GM20431 (cell line): ENCODE measurements around the gene KLHDC1.
"Not testable (repeated sequence)": the region's sequence is repeated elsewhere in the genome, so short reads cannot be mapped to it uniquely, and the experiment has no call there.

Source experiments
- in situ Hi-C: fragments of 300-500 bp; cut with MseI, MboI; formaldehyde crosslinking; loops from one replicate; pipeline ENCODE4 v1.15.0; 2020; ENCODE audit warnings: low sequenced_read_pairs; ENCODE audit not compliant: unreplicated experiment

The KLHDC1 gene

GRCh38 chr14:49692811-49693734 is at the start of gene KLHDC1:
TSS of gene KLHDC1 (plus strand) at chr14:49693120. CDS start at chr14:49693195, 75 bp downstream.
- in situ Hi-C loops = no loop called here

DNA sequence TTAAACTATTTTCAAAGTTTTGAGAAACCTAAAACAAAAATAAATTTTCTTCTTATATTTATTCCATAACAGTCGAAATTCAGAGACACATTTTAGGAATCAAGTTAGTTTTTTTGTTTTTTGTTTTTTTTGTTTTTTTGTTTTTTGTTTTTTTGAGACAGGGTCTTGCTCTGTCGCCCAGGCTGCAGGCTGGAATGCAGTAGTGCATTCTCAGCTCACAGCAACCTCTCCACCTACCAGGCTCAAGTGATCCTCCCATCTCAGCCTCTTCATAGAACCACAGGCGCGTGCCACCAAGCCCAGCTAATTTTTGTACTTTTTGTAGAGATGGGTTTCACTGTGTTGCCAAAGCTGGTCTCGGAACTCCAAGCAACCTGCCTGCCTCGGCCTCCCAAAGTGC is 39.4 kb upstream of the KLHDC1 start:
- in situ Hi-C loops = no loop called here

- in situ Hi-C loops = no loop called here
Observed at GRCh38 chr14:49654511-49654910, 38.4 kb upstream of the KLHDC1 start.

GRCh38 chr14:49657500-49657899 is 35.4 kb upstream of the KLHDC1 start:
- in situ Hi-C loops = not testable (repeated sequence)

DNA sequence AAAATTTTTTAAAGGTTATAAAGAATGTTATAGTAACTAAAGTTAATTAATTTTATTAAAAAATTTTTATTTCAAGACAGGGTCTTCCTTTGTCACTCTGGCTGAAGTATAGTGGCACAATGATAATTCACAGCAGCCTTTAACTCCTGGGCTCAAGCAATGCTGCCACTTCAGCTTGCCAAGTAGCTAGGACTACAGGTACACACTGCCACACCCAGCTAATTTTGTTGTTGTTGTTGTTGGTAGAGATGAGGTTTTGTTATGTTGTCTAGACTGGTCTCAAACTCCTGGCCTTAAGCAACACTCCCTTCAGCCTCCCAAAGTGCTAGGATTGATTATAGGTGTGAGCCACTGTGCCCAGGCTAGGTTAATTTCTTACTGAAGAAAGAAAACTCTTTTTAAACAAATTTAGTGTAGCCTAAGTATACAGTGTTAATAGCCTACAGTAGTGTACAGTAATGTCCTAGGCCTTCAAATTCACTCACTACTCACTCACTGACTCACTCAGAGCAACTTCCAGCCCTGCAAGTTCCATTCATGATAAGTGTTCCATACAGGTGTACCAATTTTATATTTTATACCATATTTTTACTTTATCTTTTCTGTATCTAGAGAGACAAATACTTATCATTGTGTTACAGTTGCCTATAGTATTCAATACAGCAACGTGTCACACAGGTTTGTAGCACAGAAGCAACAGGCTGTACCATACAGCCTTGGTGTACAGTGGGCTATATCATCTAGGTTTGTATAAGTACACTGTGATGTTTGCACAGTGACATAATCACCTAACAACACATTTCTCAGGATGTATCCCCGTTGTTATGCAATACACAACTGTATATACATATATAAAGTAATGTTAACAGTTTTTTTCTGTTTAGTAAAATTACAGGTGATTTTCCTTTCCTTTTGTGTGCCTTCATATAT is 33.1 kb upstream of the KLHDC1 start:
- in situ Hi-C loops = no loop called here

GRCh38 chr14:49670475-49670874 is 22.4 kb upstream of the KLHDC1 start:
- in situ Hi-C loops = no loop called here

DNA sequence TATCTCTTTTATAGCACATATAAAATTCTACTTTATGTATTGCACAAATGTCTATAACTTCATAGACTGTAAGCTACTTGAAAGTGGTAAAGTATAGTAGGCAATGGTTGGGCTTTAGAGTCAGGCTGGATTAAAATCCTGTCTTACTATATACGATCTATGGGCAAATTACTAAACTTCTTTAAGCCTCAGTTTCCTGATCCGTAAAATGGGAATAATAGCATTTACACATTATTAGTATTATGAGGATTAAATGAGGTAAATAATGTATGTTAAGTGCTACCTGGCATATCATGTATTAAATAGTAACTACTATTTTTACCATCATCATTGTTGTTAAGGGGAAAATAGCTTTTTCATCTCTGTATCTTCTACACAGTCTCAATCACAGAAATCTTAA is 19.3 kb upstream of the KLHDC1 start:
- in situ Hi-C loops = no loop called here

- in situ Hi-C loops = no loop called here
Observed at GRCh38 chr14:49677643-49678042, 15.3 kb upstream of the KLHDC1 start.

DNA sequence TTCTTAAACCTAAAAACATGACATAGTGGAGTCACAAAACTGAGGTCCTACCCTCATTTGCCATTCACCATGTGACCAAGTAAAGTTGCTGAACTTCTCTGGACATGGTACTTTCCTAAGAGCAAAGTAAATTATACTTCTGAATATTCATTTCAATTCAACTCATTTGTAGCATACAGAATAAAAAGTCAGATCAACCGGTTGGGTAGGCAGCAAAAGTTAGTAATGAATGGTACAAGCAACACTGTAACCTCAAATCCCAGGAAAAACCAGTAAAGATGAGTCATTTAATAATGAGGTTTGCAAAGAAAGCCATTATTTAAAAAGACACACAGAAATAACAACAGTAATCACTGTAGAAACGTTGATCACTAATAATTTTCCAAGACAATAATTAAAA is 13.6 kb upstream of the KLHDC1 start:
- in situ Hi-C loops = no loop called here

DNA sequence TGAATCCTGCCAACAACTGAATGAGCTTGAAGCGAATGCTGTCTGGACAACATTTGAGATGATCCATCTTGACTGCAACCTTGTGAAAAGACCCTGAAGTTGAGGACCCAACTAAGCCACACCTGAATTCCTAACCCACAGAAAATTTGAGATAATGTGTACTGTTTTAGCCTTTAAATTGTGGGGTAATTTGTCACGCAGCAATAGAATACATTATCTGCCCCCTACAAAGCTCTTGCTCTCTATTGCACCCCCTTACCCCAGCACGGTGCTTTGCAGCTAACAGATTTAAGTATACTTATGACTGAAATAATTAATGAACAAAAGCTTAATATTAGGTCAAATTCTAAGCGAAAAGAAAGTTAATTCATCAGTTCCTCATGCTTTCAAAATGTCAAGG is 6.5 kb upstream of the KLHDC1 start:
- in situ Hi-C loops = no loop called here

DNA sequence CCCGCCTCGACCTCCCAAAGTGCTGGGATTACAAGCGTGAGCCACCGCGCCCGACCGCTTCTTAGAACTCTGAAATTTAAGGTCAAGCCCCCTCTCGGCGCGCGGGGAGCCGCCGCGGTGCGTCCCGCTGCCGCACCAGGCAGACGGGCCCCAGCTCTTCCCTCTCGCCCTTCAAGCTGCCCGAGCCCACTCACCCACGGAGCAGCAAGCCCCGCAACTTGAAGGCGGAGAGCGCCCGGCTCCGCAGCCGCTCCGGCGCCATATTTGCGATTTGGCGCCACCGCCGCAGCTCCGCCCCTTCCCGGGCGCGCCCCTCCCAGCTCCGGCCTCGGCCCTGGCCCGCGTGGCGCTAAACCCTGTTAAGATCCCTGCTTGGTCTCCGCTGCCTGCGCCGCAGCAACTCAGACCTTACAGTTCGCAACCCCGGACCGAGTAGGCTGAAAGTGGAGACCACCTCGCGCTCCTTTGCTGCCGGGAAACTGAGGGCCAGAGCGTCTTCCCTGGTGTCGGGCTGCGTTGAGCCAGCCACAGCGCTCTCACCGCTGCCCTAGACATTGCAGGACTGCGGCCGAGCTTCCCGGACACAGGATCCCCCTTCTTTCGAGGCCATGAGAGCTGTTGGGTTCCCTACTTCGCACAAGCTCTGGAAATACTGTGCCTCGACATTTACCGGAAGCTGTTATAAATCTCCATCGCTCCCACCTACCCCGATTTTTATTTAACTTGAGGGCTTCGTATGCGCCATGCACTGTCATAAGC is 4.8 kb upstream of the KLHDC1 start, which contains the start of gene POLE2:
POLE2 (minus strand) TSS at position 273 of the 759 bp plus-strand sequence; CDS start at position 262, 11 bp downstream.
- in situ Hi-C loops = no loop called here

- in situ Hi-C loops = no loop called here
Observed at GRCh38 chr14:49688701-49689030, 4.3 kb upstream of the KLHDC1 start.

DNA sequence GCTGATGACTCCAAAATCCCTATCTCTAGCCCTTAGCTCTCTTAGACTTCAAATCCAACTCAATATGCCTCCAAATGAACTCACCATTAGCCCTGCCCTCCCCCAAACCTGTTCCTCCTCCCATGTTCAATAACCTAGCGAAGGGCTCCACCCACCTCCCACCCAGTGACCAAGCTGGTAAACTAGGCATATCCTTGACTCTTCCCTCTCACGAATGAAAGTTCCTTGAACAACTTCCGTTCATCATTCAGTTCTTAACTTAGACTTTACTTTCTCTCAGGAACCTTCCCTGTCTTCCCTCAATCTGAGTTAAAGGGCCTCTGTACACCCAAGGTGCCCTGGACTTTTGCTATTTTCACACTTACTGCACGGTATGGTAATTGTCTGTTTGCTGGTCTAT is 1.9 kb upstream of the KLHDC1 start:
- in situ Hi-C loops = no loop called here

- in situ Hi-C loops = no loop called here
Observed at GRCh38 chr14:49692193-49692757, 645 bp upstream of the KLHDC1 start.

DNA sequence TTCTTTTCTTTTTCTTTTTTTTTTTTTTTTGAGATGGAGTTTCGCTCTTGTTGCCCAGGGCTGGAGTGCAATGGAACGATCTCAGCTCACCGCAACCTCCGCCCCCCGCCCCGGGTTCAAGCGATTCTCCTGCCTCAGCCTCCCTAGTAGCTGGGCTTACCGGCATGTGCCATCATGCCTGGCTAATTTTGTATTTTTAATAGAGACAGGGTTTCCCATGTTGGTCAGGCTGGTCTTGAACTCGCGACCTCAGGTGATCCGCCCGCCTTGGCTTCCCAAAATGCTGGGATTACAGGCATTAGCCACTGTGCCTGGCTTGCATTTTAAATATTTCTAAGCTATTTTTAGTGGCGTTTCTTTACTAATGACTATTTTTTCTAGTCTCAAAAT is 810 bp downstream of the KLHDC1 start:
- in situ Hi-C loops = not testable (repeated sequence)

DNA sequence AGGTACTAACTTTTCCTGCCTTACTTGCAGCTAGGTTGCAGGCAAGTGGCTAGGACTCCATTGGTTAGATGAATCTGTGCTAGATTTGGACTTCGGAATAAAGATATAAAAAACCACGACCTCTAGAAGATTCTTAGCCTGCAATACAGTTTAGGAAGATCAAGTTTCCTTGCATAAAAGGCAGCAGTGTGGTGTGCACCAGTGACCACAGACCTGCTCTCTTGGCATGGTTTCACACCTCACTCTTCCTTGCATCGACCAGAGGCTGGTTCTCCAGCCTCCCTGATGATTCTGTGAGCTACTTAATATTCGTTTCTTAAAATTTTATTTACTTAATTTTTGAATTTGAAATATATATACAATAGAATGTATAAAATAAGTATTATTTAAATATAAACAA is 9.8 kb downstream of the KLHDC1 start:
- in situ Hi-C loops = no loop called here

DNA sequence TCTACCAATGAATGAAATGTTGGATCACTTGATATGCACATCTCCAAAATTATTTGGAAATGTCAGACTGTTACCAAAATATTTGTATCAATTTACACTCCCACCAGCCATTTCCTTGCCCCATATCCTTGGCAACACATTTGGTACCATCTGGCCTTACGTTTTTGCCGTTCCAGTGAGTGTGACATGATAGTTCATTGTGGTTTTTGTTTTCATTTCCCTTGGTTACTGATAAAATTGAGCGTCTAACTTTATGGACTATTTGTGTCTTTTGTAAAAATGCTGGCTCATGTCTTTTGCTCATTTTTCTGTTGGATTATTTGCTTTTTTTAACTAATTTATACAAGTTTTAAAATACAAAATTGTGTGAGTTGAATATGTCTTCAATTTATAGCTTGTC is 11.0 kb downstream of the KLHDC1 start:
- in situ Hi-C loops = no loop called here

GRCh38 chr14:49704471-49704870 is 11.6 kb downstream of the KLHDC1 start:
- in situ Hi-C loops = not testable (repeated sequence)

DNA sequence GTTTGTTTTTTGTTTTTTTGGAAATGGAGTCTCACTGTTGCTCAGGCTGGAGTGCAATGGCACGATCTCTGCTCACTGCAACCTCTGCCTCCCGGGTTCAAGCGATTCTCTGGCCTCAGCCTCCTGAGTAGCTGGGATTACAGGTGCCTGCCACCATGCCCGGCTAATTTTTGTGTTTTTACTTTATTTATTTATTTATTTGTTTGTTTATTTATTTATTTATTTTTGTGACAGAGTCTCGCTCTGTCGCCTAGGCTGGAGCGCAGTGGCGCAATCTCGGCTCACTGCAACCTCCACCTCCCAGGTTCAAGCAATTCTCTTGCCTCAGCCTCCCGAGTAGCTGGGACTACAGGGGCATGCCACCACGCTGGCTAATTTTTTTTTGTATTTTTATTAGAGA is 18.1 kb downstream of the KLHDC1 start:
- in situ Hi-C loops = not testable (repeated sequence)

- in situ Hi-C loops = no loop called here
Observed at GRCh38 chr14:49720744-49721143, 27.8 kb downstream of the KLHDC1 start.
